AG10803 (cell line): ENCODE results near the gene TRIM26.

Experiments used
- DNase-seq: peaks from one replicate; pipeline ENCODE4 v3.0.0; 2010; ENCODE audit warnings: low read depth
- H3K4me3 ChIP-seq: 2 replicates; pipeline ENCODE4 v1.5.1; 2011; ENCODE audit warnings: mild to moderate bottlenecking, low read length, control low read depth
- CTCF ChIP-seq: conservative IDR thresholded peaks from 2 replicates; pipeline ENCODE4 v1.5.1; 2011; ENCODE audit warnings: mild to moderate bottlenecking, low read length, control low read depth, inconsistent platforms

Gene TRIM26

GRCh38 chr6:30180145-30180544, 33.1 kb downstream of the TRIM26 start:
- H3K4me3 ChIP-seq, result no peak overlapping the region
- no peak for TF ChIP-seq CTCF
- DNase-seq, result no peak

- DNase-seq, result no peak
- no peak overlapping the region for H3K4me3 ChIP-seq
- no peak for TF ChIP-seq CTCF
These were observed 34.4 kb downstream of the TRIM26 start for GRCh38 chr6:30178837-30179236.

- TF ChIP-seq CTCF, result no peak
- no peak overlapping the region for H3K4me3 ChIP-seq
- no peak for DNase-seq
These were observed 37.4 kb downstream of the TRIM26 start for GRCh38 chr6:30175765-30176164.

GRCh38 chr6:30172681-30173080, 40.5 kb downstream of the TRIM26 start:
- DNase-seq, result no peak
- H3K4me3 ChIP-seq, result no peak overlapping the region
- no peak for TF ChIP-seq CTCF

- H3K4me3 ChIP-seq, result no peak overlapping the region
- no peak for DNase-seq
- TF ChIP-seq CTCF, result peak; percentile 14
These were observed 41.3 kb downstream of the TRIM26 start for GRCh38 chr6:30171677-30172471.

GRCh38 chr6:30169658-30170614, 43.3 kb downstream of the TRIM26 start:
- peak; percentile 51 for DNase-seq
- no peak overlapping the region for H3K4me3 ChIP-seq
- peak; percentile 95 for TF ChIP-seq CTCF

- DNase-seq, result no peak
- TF ChIP-seq CTCF, result no peak
- no peak overlapping the region for H3K4me3 ChIP-seq
These were observed 44.5 kb downstream of the TRIM26 start for GRCh38 chr6:30168741-30169140.
